Endothelial cell of umbilical vein (primary cell): ENCODE measurements around the gene ZNF799. TPM values are rescaled to one million over a fixed set of nuclear protein-coding genes. Genes with fewer than 3 reads are reported as not detected.

Experiments used
- BruUV-seq: library from RNA; stranded (reverse); fragments of 400-500 nt; replicated peaks from 2 replicates; lab custom pipeline; 2021; lab: Mats Ljungman, UMichigan
- CTCF ChIA-PET: fragments of 300-600, 350-600 bp; sonication (Branson Sonifier 250); formaldehyde crosslinking; loops from one replicate; lab custom pipeline; 2021; ENCODE audit warnings: antibody characterized with exemption, inconsistent platforms; lab: Charles Lee
- POLR2A ChIA-PET: fragments of 300-600, 350-600 bp; sonication (Branson Sonifier 250); formaldehyde crosslinking; loops from one replicate; lab custom pipeline; 2021; ENCODE audit warnings: antibody characterized with exemption, inconsistent platforms; lab: Charles Lee
- DNase-seq: peaks from one replicate; pipeline ENCODE4 v3.0.0-alpha.2; 2011; ENCODE audit warnings: low read depth, low spot score
- FAIRE-seq: peaks from 2 replicates; lab custom pipeline; 2011; peaks lifted over from hg19 to GRCh38; lab: Jason Lieb, UNC
- H2AFZ ChIP-seq: 2 replicates; pipeline ENCODE4 v1.6.0; 2012; ENCODE audit warnings: low read depth, low read length, control low read depth, inconsistent platforms
- H3K27ac ChIP-seq: 2 replicates; pipeline ENCODE4 v1.5.1; 2011; ENCODE audit warnings: low read depth, mild to moderate bottlenecking, control low read depth, low read length, moderate library complexity; ENCODE audit not compliant: insufficient read depth
- H3K27me3 ChIP-seq, 2 experiments: 2 replicates each; pipeline versions ENCODE4 v1.6.0 to v1.6.1; 2011; ENCODE audit warnings: low read length in 2 of 2, mixed read lengths in 1 of 2; ENCODE audit not compliant: control insufficient read depth in 2 of 2, insufficient read depth in 2 of 2
- H3K36me3 ChIP-seq, 2 experiments: 2 replicates in 1 of 2; 3 replicates in 1 of 2; pipeline ENCODE4 v1.5.1; 2011; ENCODE audit warnings: low read length in 2 of 2, mild to moderate bottlenecking in 1 of 2, moderate library complexity in 1 of 2; ENCODE audit not compliant: control insufficient read depth in 2 of 2, insufficient read depth in 2 of 2; ENCODE audit errors: extremely low read depth in 1 of 2
- H3K4me1 ChIP-seq: 3 replicates; pipeline ENCODE4 v1.5.1; 2011; ENCODE audit warnings: mild to moderate bottlenecking, low read length; ENCODE audit not compliant: control insufficient read depth, insufficient read depth; ENCODE audit errors: extremely low read depth
- H3K4me2 ChIP-seq: 2 replicates; pipeline ENCODE4 v1.6.1; 2011; ENCODE audit warnings: low read length, control low read depth, mixed read lengths; ENCODE audit not compliant: insufficient read depth
- H3K4me3 ChIP-seq, 3 experiments: fragments of 200-600 bp in 1 of 3; sonication (generic), shearing (Covaris generic) in 1 of 3; replicated peaks in 1 of 3; 2 replicates each; pipeline ENCODE4 v1.5.1; 2011 to 2016; ENCODE audit warnings: control low read depth in 3 of 3, low read length in 3 of 3, mild to moderate bottlenecking in 2 of 3, inconsistent platforms in 1 of 3, low read depth in 1 of 3, moderate library complexity in 1 of 3; ENCODE audit not compliant: insufficient read depth in 1 of 3
- H3K79me2 ChIP-seq: 2 replicates; pipeline ENCODE4 v1.6.0; 2012; ENCODE audit warnings: low read length, inconsistent platforms; ENCODE audit not compliant: control insufficient read depth, insufficient read depth
- H3K9ac ChIP-seq: replicated peaks from 2 replicates; pipeline ENCODE3; 2011; ENCODE audit warnings: low read length, control low read depth; ENCODE audit not compliant: insufficient read depth; ENCODE audit errors: extremely low read depth
- H3K9me1 ChIP-seq: replicated peaks from 3 replicates; pipeline ENCODE4 v1.6.0; 2011; ENCODE audit warnings: mild to moderate bottlenecking, low read length; ENCODE audit not compliant: control insufficient read depth, insufficient read depth; ENCODE audit errors: extremely low read depth
- H3K9me3 ChIP-seq: replicated peaks from 2 replicates; pipeline ENCODE4 v1.5.1; 2012; ENCODE audit warnings: low read length, inconsistent platforms; ENCODE audit not compliant: control insufficient read depth, insufficient read depth
- H4K20me1 ChIP-seq: replicated peaks from 2 replicates; pipeline ENCODE3; 2011; ENCODE audit warnings: mild to moderate bottlenecking, low read length; ENCODE audit not compliant: control insufficient read depth, insufficient read depth; ENCODE audit errors: extremely low read depth
- CTCF ChIP-seq, 2 donors: IDR thresholded peaks; 1 replicate in 1 of 2; 2 replicates in 1 of 2; pipeline ENCODE4 v1.5.1; 2011; ENCODE audit warnings: low read length in 2 of 2, mild to moderate bottlenecking in 2 of 2, moderate library complexity in 2 of 2, control low read depth in 1 of 2, inconsistent platforms in 1 of 2, low read depth in 1 of 2; ENCODE audit not compliant: insufficient read depth in 1 of 2; ENCODE audit errors: extremely low read depth in 1 of 2
- EZH2 ChIP-seq: IDR thresholded peaks from 2 replicates; pipeline ENCODE4 v1.6.1; 2012; ENCODE audit warnings: borderline replicate concordance, low read depth, mild to moderate bottlenecking, moderate library complexity, low read length, inconsistent platforms; ENCODE audit not compliant: severe bottlenecking
- FOS ChIP-seq: IDR thresholded peaks from 2 replicates; pipeline ENCODE4 v1.6.1; 2011; ENCODE audit warnings: mild to moderate bottlenecking, low read length, moderate library complexity, borderline replicate concordance; ENCODE audit not compliant: insufficient read depth
- GATA2 ChIP-seq: IDR thresholded peaks from 2 replicates; pipeline ENCODE4 v1.7.0; 2011; ENCODE audit warnings: low read depth, mild to moderate bottlenecking, moderate library complexity, mixed read lengths, low read length; ENCODE audit not compliant: insufficient read length, insufficient read depth
- JUN ChIP-seq: IDR thresholded peaks from 2 replicates; pipeline ENCODE4 v1.6.1; 2011; ENCODE audit warnings: borderline replicate concordance, low read depth; ENCODE audit not compliant: insufficient read length, insufficient read depth
- MAX ChIP-seq: IDR thresholded peaks from 2 replicates; pipeline ENCODE4 v1.6.1; 2011; ENCODE audit not compliant: insufficient read depth, insufficient read length
- MYC ChIP-seq: IDR thresholded peaks from one replicate; pipeline ENCODE4 v1.6.1; 2011; ENCODE audit warnings: mild to moderate bottlenecking, low read depth, low read length
- POLR2A ChIP-seq: IDR thresholded peaks from 2 replicates; pipeline ENCODE4 v1.6.1; 2012; ENCODE audit warnings: low read depth, mild to moderate bottlenecking, control low read depth, low read length
- POLR2AphosphoS5 ChIP-seq: IDR thresholded peaks from 2 replicates; pipeline ENCODE4 v1.6.1; 2012; ENCODE audit warnings: low read depth, mild to moderate bottlenecking, control low read depth, low read length, moderate library complexity; ENCODE audit not compliant: insufficient read depth
- dilution Hi-C: fragments of 300-500 bp; cut with MboI; formaldehyde crosslinking; loops from one replicate; pipeline ENCODE4 v1.15.0; 2019; ENCODE audit warnings: low sequenced_read_pairs; ENCODE audit not compliant: extremely low pct_ligation_motif_present
- intact Hi-C: fragments of 100-400 bp; cut with micrococcal nuclease; formaldehyde crosslinking; loops from one replicate; pipeline ENCODE4 v1.10.0; 2022
- polyA plus RNA-seq, 4 experiments: library from polyadenylated mRNA; depleted of rRNA in 3 of 4; stranded (reverse) in 3 of 4; unstranded in 1 of 4; fragments of >200 nt; gene quantifications; 2 replicates each; pipeline versions ENCODE4 v1.2.1 to v1.2.3, GENCODE V29; 2011 to 2012; ENCODE audit warnings: missing spikeins in 1 of 4
- total RNA-seq: library from RNA; stranded (reverse); gene quantifications from 2 replicates; pipeline ENCODE4 v1.2.3, GENCODE V29; 2021

Gene ZNF799
- total and polyA plus RNA-seq, 2 donors (not counting 3 experiments of a cell fraction or from before 2014, with no cell fraction given): 1.0 to 3.0 TPM

GRCh38 chr19:12379732-12380443 is 21.2 kb downstream of the ZNF799 start:
- dilution Hi-C loops: no loop called here
- H3K9ac ChIP-seq: no peak overlapping the region

More at GRCh38 chr19:12379732-12380443, 21.2 kb downstream of the ZNF799 start:
- no peak for DNase-seq
- intact Hi-C loops: no loop called here
- TF ChIP-seq POLR2A (no peak), MYC (no peak), MAX (no peak), JUN (no peak), CTCF (IDR thresholded peaks at IDR 0.05; ENCODE audit: extremely low read depth in 1 of 2, insufficient read depth in 1 of 2, low read depth in 1 of 2, low read length in 2 of 2) (no peak), FOS (no peak), POLR2AphosphoS5 (no peak), GATA2 (no peak), EZH2 (no peak)
- no peaks in the 10 kb centered on the region for H3K79me2 ChIP-seq
- ChIA-PET CTCF (no interaction called here), POLR2A (no interaction called here)
- H3K4me2 ChIP-seq: no peak overlapping the region
- BruUV-seq: no TSS peak
- H3K27me3 ChIP-seq: no peaks in the 10 kb centered on the region
- no peaks in the 10 kb centered on the region for H3K4me1 ChIP-seq
- H2AFZ ChIP-seq: no peak overlapping the region
- no peaks in the 10 kb centered on the region for H4K20me1 ChIP-seq
- no peaks in the 10 kb centered on the region for H3K9me3 ChIP-seq
- no peak for FAIRE-seq
- no peaks in the 10 kb centered on the region for H3K36me3 ChIP-seq
- no peak overlapping the region for H3K27ac ChIP-seq
- no peaks in the 10 kb centered on the region for H3K9me1 ChIP-seq
- H3K4me3 ChIP-seq: no peak overlapping the region
